GM12872 (cell line): ENCODE data around the gene SMYD3.

Experiments
- CTCF ChIP-seq: IDR thresholded peaks from 3 replicates; pipeline ENCODE4 v1.5.1; 2011; ENCODE audit warnings: low read depth, mild to moderate bottlenecking, low read length, moderate library complexity; ENCODE audit not compliant: insufficient read depth

The SMYD3 gene

GRCh38 chr1:245879091-245879490 lies 628.0 kb downstream of the SMYD3 start:
- TF ChIP-seq CTCF, result no peak

- TF ChIP-seq CTCF, result no peak
These were observed 628.5 kb downstream of the SMYD3 start for GRCh38 chr1:245878585-245878984.

GRCh38 chr1:245877976-245878375 lies 629.1 kb downstream of the SMYD3 start:
- TF ChIP-seq CTCF, result no peak

- TF ChIP-seq CTCF, result no peak
These were observed 630.5 kb downstream of the SMYD3 start for GRCh38 chr1:245876586-245876985.

GRCh38 chr1:245875581-245876261 lies 631.4 kb downstream of the SMYD3 start:
- no peak for TF ChIP-seq CTCF

GRCh38 chr1:245874942-245875580 lies 632.0 kb downstream of the SMYD3 start:
- no peak for TF ChIP-seq CTCF

GRCh38 chr1:245873883-245874671 lies 633.0 kb downstream of the SMYD3 start:
- no peak for TF ChIP-seq CTCF
